Spleen (tissue), 11 donors: ENCODE data around the gene MRPS34. TPM values are rescaled to one million over a fixed set of nuclear protein-coding genes. Genes with fewer than 3 reads are reported as not detected.
A peak's percentile ranks its signal among the peaks of the same experiment; 100 is the strongest.

ENCODE experiments used
- DNase-seq: peaks from one replicate; pipeline ENCODE4 v3.0.0-alpha.2; 2020
- H3K27ac ChIP-seq, 8 donors: fragments of 200-600 bp; sonication (generic) in 7 of 8; 1 replicate in 4 of 8; 2 replicates in 4 of 8; pipeline versions ENCODE4 v1.5.0 to v1.8.0; 2016 to 2021; ENCODE audit warnings: inconsistent platforms in 4 of 8, mild to moderate bottlenecking in 4 of 8, moderate library complexity in 1 of 8
- H3K27me3 ChIP-seq, 7 donors: fragments of 200-600 bp; sonication (generic) in 6 of 7; replicated peaks in 1 of 7; 1 replicate in 4 of 7; 2 replicates in 3 of 7; pipeline versions ENCODE4 v1.5.0 to v1.8.0; 2016 to 2021; ENCODE audit warnings: inconsistent platforms in 3 of 7, mild to moderate bottlenecking in 1 of 7
- H3K36me3 ChIP-seq, 6 donors: fragments of 200-600 bp; sonication (generic) in 5 of 6; 1 replicate in 4 of 6; 2 replicates in 2 of 6; pipeline versions ENCODE4 v1.5.0 to v1.8.0; 2016 to 2021; ENCODE audit warnings: inconsistent platforms in 2 of 6
- H3K4me1 ChIP-seq, 6 donors: fragments of 200-600 bp; sonication (generic) in 5 of 6; 1 replicate in 3 of 6; 2 replicates in 3 of 6; pipeline versions ENCODE4 v1.5.0 to v1.8.0; 2016 to 2021; ENCODE audit warnings: inconsistent platforms in 3 of 6
- H3K4me3 ChIP-seq, 8 donors: fragments of 200-600 bp; sonication (generic) in 7 of 8; 1 replicate in 4 of 8; 2 replicates in 4 of 8; pipeline versions ENCODE4 v1.5.0 to v1.8.0; 2016 to 2021; ENCODE audit warnings: inconsistent platforms in 4 of 8, mild to moderate bottlenecking in 4 of 8, moderate library complexity in 2 of 8
- H3K9me3 ChIP-seq, 8 donors: fragments of 200-600 bp; sonication (generic) in 7 of 8; 1 replicate in 4 of 8; 2 replicates in 4 of 8; pipeline versions ENCODE4 v1.5.0 to v1.8.0; 2016 to 2021; ENCODE audit warnings: inconsistent platforms in 4 of 8
- CTCF ChIP-seq, 11 experiments: fragments of 200-600 bp in 7 of 11; fragments of 450-650 bp in 4 of 11; sonication (generic) in 4 of 11; IDR thresholded peaks in 8 of 11; conservative IDR thresholded peaks in 3 of 11; 1 replicate in 7 of 11; 2 replicates in 4 of 11; pipeline versions ENCODE4 v1.4.0 to v1.8.0; 2016 to 2021; ENCODE audit warnings: antibody characterized with exemption in 11 of 11, inconsistent platforms in 4 of 11, mild to moderate bottlenecking in 1 of 11
- POLR2A ChIP-seq, 3 donors: fragments of 450-650 bp; IDR thresholded peaks; one replicate each; pipeline ENCODE4 v1.5.1; 2017; ENCODE audit warnings: antibody characterized with exemption in 3 of 3, mild to moderate bottlenecking in 1 of 3
- POLR2AphosphoS5 ChIP-seq, 3 donors: sonication (generic); formaldehyde crosslinking; IDR thresholded peaks; one replicate each; pipeline ENCODE4 v1.5.1; 2017; ENCODE audit warnings: antibody characterized with exemption in 3 of 3
- WGBS, 5 donors: extraction: QIAGEN DNeasy Blood & Tissue Kit in 3 of 5; methylation state at CpG; one replicate each; pipeline versions ENCODE4 v1.1.5 to v1.1.7; 2013 to 2018; 5-methylcytosine and 5-hydroxymethylcytosine counted together
- intact Hi-C: fragments of 100-400 bp; cut with DNase I; formaldehyde crosslinking; loops from one replicate; pipeline ENCODE4 v1.15.0; 2023; ENCODE audit warnings: low total_unique reads
- polyA plus RNA-seq, 3 donors: library from polyadenylated mRNA; stranded (reverse); fragments of 200-250 nt; gene quantifications; one replicate each; pipeline ENCODE4 v1.2.1, GENCODE V29; 2013
- total RNA-seq, 7 donors: library from RNA; depleted of rRNA in 3 of 7; stranded (reverse); fragments of >200 nt in 3 of 7; fragmentation: NEBNext Ultra II Directional in 4 of 7; extraction: Animal tissue kit (Norgen Biotek cat#: 25700) in 4 of 7; gene quantifications; one replicate each; pipeline versions ENCODE4 v1.1.0 to v1.2.1, GENCODE V29; 2016 to 2021
- donor health status: healthy with polysubstance abuse.
- donor health status: DM: no; HTN: no; CAD: no; lungs with moderate emphysema.
- donor health status: DM: no; HTN: no; CAD: no.
- donor health status: Bipolar disorder and iron deficiency.
- donor health status: healthy.
- donor health status: DM: no; HTN: no; CAD: no.
- donor health status: DM: yes; HTN: yes; CAD: no.

Gene MRPS34
- total and polyA plus RNA-seq, 10 donors, result 49.9 to 157 (median 63.8) TPM

- Histone ChIP-seq H3K4me1 (peaks cover 23 to 88% (median 44%) of the 10 kb centered on the region in 6 donors), H3K36me3 (peaks cover 0 to 66% (median 37%) of the 10 kb centered on the region in 6 donors), H3K27ac (peak overlapping the region in 1 of 8 donors; percentile 33), H3K4me3 (no peak overlapping the region), H3K9me3 (no peaks in the 10 kb centered on the region), H3K27me3 (no peaks in the 10 kb centered on the region)
- intact Hi-C loops, result no loop called here
- peak; percentile 79 for DNase-seq
- 81 to 91% (median 86%) methylated on average over 2 to 27 of the region's 27 CpGs for WGBS, 5 donors
- TF ChIP-seq POLR2AphosphoS5 (IDR thresholded peaks at IDR 0.05), result peak; percentile 38 to 73 (median 66)
- TF ChIP-seq POLR2A (IDR thresholded peaks at IDR 0.05), result no peak
- no peak for TF ChIP-seq CTCF (IDR thresholded peaks at IDR 0.05 in 8 of 11, conservative IDR thresholded peaks at IDR 0.05 in 3 of 11)
These were observed 7.1 kb upstream of the MRPS34 start for GRCh38 chr16:1779741-1780676.

- Histone ChIP-seq H3K36me3 (peaks cover 0 to 65% (median 36%) of the 10 kb centered on the region in 6 donors), H3K4me1 (peaks cover 29 to 88% (median 45%) of the 10 kb centered on the region in 6 donors), H3K9me3 (no peaks in the 10 kb centered on the region), H3K27me3 (no peaks in the 10 kb centered on the region), H3K4me3 (no peak overlapping the region), H3K27ac (no peak overlapping the region)
- no peak for TF ChIP-seq CTCF (IDR thresholded peaks at IDR 0.05 in 8 of 11, conservative IDR thresholded peaks at IDR 0.05 in 3 of 11)
- TF ChIP-seq POLR2AphosphoS5 (IDR thresholded peaks at IDR 0.05), result peak in 1 of 3 donors; percentile 0
- TF ChIP-seq POLR2A (IDR thresholded peaks at IDR 0.05), result no peak
- intact Hi-C loops, result no loop called here
- 85 to 92% (median 88%) methylated on average over 5 to 8 of the region's 8 CpGs for WGBS, 5 donors
- peak; percentile 71 for DNase-seq
These were observed 6.3 kb upstream of the MRPS34 start for GRCh38 chr16:1779234-1779701.

- H3K27me3 ChIP-seq, result no peaks in the 10 kb centered on the region
- peaks cover 29 to 88% (median 44%) of the 10 kb centered on the region in 6 donors for H3K4me1 ChIP-seq
- peak; percentile 76 for DNase-seq
- peak; percentile 5 to 53 (median 28) for TF ChIP-seq POLR2AphosphoS5 (IDR thresholded peaks at IDR 0.05)
- no peak for TF ChIP-seq POLR2A (IDR thresholded peaks at IDR 0.05)
- TF ChIP-seq CTCF (IDR thresholded peaks at IDR 0.05 in 8 of 11, conservative IDR thresholded peaks at IDR 0.05 in 3 of 11), result no peak
- 82 to 92% (median 88%) methylated on average over 21 to 34 of the region's 34 CpGs for WGBS, 5 donors
- H3K27ac ChIP-seq, result no peak overlapping the region
- no peak overlapping the region for H3K4me3 ChIP-seq
- intact Hi-C loops, result no loop called here
- H3K36me3 ChIP-seq, result peaks cover 0 to 65% (median 36%) of the 10 kb centered on the region in 6 donors
- no peaks in the 10 kb centered on the region for H3K9me3 ChIP-seq
These were observed 5.6 kb upstream of the MRPS34 start for GRCh38 chr16:1778200-1779179.
